ENCODE data around the gene CLEC7A. TPM values are rescaled to one million over a fixed set of nuclear protein-coding genes. Genes with fewer than 3 reads are reported as not detected.

The CLEC7A gene
- total RNA-seq, 1 experiment from 2014 or later: 0.40 TPM

GRCh38 chr12:10119066-10119465, 10.9 kb downstream of the CLEC7A start:
- BruUV-seq (replicated peaks): no TSS peak
- intact Hi-C loops (cut with micrococcal nuclease): no loop called here

GRCh38 chr12:10115890-10116289, 14.1 kb downstream of the CLEC7A start:
- Histone ChIP-seq H3K27me3 (ENCODE audit: low read length) (no peaks in the 10 kb centered on the region), H2AFZ (ENCODE audit: low read length) (no peak overlapping the region), H4K20me1 (ENCODE audit: low read length) (no peaks in the 10 kb centered on the region), H3K4me2 (ENCODE audit: low read length) (no peak overlapping the region), H3K4me1 (ENCODE audit: insufficient read depth, low read length) (peaks cover 20% of the 10 kb centered on the region), H3K9me2 (replicated peaks; ENCODE audit: low read length) (no peaks in the 10 kb centered on the region), H3K36me3 (ENCODE audit: low read depth, low read length) (no peaks in the 10 kb centered on the region), H3K9ac (ENCODE audit: low read length) (no peak overlapping the region), H3K27ac (ENCODE audit: low read length) (no peak overlapping the region), H3K79me2 (ENCODE audit: low read length) (no peaks in the 10 kb centered on the region), H3K4me3 (ENCODE audit: low read length) (no peak overlapping the region), H3F3A (ENCODE audit: low read length, unreplicated experiment) (no peaks in the 10 kb centered on the region), H3K9me3 (ENCODE audit: low read length) (no peaks in the 10 kb centered on the region)
- CTCF ChIA-PET: no interaction called here
- POLR2A ChIA-PET (ENCODE audit: unreplicated experiment): no interaction called here
- ATAC-seq (no peak), DNase-seq (no peak)
- BruUV-seq (replicated peaks): no TSS peak
- intact Hi-C loops (cut with micrococcal nuclease): no loop called here
- TF ChIP-seq, protein P1, sequence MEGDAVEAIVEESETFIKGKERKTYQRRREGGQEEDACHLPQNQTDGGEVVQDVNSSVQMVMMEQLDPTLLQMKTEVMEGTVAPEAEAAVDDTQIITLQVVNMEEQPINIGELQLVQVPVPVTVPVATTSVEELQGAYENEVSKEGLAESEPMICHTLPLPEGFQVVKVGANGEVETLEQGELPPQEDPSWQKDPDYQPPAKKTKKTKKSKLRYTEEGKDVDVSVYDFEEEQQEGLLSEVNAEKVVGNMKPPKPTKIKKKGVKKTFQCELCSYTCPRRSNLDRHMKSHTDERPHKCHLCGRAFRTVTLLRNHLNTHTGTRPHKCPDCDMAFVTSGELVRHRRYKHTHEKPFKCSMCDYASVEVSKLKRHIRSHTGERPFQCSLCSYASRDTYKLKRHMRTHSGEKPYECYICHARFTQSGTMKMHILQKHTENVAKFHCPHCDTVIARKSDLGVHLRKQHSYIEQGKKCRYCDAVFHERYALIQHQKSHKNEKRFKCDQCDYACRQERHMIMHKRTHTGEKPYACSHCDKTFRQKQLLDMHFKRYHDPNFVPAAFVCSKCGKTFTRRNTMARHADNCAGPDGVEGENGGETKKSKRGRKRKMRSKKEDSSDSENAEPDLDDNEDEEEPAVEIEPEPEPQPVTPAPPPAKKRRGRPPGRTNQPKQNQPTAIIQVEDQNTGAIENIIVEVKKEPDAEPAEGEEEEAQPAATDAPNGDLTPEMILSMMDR (conservative IDR thresholded peaks at IDR 0.05; ENCODE audit: low read depth, low read length): no peak
- TF ChIP-seq EZH2 (IDR thresholded peaks at IDR 0.05; ENCODE audit: low read length, unreplicated experiment): no peak
- TF ChIP-seq EZH2phosphoT487 (IDR thresholded peaks at IDR 0.05; ENCODE audit: borderline replicate concordance, low read length): no peak

More at GRCh38 chr12:10119066-10119465, 10.9 kb downstream of the CLEC7A start:
- Histone ChIP-seq H3K9me2 (replicated peaks; ENCODE audit: low read length) (no peaks in the 10 kb centered on the region), H3K79me2 (ENCODE audit: low read length) (no peaks in the 10 kb centered on the region), H3K4me3 (ENCODE audit: low read length) (no peak overlapping the region), H3K9me3 (ENCODE audit: low read length) (no peaks in the 10 kb centered on the region), H3K4me1 (ENCODE audit: insufficient read depth, low read length) (peaks cover 6% of the 10 kb centered on the region), H2AFZ (ENCODE audit: low read length) (no peak overlapping the region), H3K4me2 (ENCODE audit: low read length) (no peak overlapping the region), H3F3A (ENCODE audit: low read length, unreplicated experiment) (no peaks in the 10 kb centered on the region), H3K27me3 (ENCODE audit: low read length) (no peaks in the 10 kb centered on the region), H3K36me3 (ENCODE audit: low read depth, low read length) (no peaks in the 10 kb centered on the region), H4K20me1 (ENCODE audit: low read length) (no peaks in the 10 kb centered on the region), H3K9ac (ENCODE audit: low read length) (no peak overlapping the region), H3K27ac (ENCODE audit: low read length) (no peak overlapping the region)
- DNase-seq: no peak
- ChIA-PET CTCF (no interaction called here), POLR2A (ENCODE audit: unreplicated experiment) (no interaction called here)
- ATAC-seq: no peak
- TF ChIP-seq EZH2phosphoT487 (IDR thresholded peaks at IDR 0.05; ENCODE audit: borderline replicate concordance, low read length) (no peak), EZH2 (IDR thresholded peaks at IDR 0.05; ENCODE audit: low read length, unreplicated experiment) (no peak)
- TF ChIP-seq, protein P1 (conservative IDR thresholded peaks at IDR 0.05; ENCODE audit: low read depth, low read length): no peak

DNA sequence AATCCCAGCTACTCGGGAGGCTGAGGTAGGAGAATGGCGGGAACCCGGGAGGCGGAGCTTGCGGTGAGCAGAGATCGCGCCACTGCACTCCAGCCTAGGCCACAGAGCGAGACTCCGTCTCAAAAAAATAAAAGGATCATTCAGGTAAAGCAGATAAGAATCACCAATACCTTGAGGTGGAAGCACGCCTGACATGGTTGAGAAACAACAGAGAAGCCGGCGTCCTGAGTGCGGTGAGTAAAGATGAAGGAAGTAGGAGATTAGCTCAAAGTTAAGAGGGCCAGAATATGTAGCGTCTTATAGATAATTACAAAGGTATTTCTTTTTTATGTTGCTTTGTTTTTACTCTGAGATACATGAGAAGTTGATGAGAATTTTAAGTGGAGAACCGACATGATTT, 14.7 kb downstream of the CLEC7A start:
- Histone ChIP-seq H3F3A (ENCODE audit: low read length, unreplicated experiment) (no peaks in the 10 kb centered on the region), H3K36me3 (ENCODE audit: low read depth, low read length) (no peaks in the 10 kb centered on the region), H3K4me3 (ENCODE audit: low read length) (no peak overlapping the region), H2AFZ (ENCODE audit: low read length) (no peak overlapping the region), H3K79me2 (ENCODE audit: low read length) (no peaks in the 10 kb centered on the region), H3K27me3 (ENCODE audit: low read length) (no peaks in the 10 kb centered on the region), H4K20me1 (ENCODE audit: low read length) (no peaks in the 10 kb centered on the region), H3K27ac (ENCODE audit: low read length) (no peak overlapping the region), H3K9ac (ENCODE audit: low read length) (no peak overlapping the region), H3K9me2 (replicated peaks; ENCODE audit: low read length) (no peaks in the 10 kb centered on the region), H3K9me3 (ENCODE audit: low read length) (no peaks in the 10 kb centered on the region), H3K4me2 (ENCODE audit: low read length) (no peak overlapping the region), H3K4me1 (ENCODE audit: insufficient read depth, low read length) (peaks cover 20% of the 10 kb centered on the region)
- POLR2A ChIA-PET (ENCODE audit: unreplicated experiment): no interaction called here
- DNase-seq (no peak), ATAC-seq (no peak)
- TF ChIP-seq EZH2phosphoT487 (IDR thresholded peaks at IDR 0.05; ENCODE audit: borderline replicate concordance, low read length) (no peak), EZH2 (IDR thresholded peaks at IDR 0.05; ENCODE audit: low read length, unreplicated experiment) (no peak)
- TF ChIP-seq, protein P1 (conservative IDR thresholded peaks at IDR 0.05; ENCODE audit: low read depth, low read length): no peak
- intact Hi-C loops (cut with micrococcal nuclease): no loop called here
- CTCF ChIA-PET: no interaction called here
- BruUV-seq (replicated peaks): no TSS peak

Data from PC-3 (cell line).